BLaER1 treated with 17β-estradiol and CSF1 and Interleukin-3, amounts not matched to agents 10 nM and 100 nM (cell line): Measurements from ENCODE around the gene AOAH.
A peak's percentile ranks its signal among the peaks of the same experiment; 100 is the strongest.

Experiments
- H3K27ac ChIP-seq, 11 experiments: shearing (Covaris generic); formaldehyde crosslinking; 2 replicates each; pipeline ENCODE4 v1.8.1; 2022
- H3K27me3 ChIP-seq, 11 experiments: shearing (Covaris generic); formaldehyde crosslinking; 2 replicates each; pipeline ENCODE4 v1.8.1; 2022
- H3K36me3 ChIP-seq, 11 experiments: shearing (Covaris generic); formaldehyde crosslinking; 2 replicates each; pipeline ENCODE4 v1.8.1; 2022
- H3K4me1 ChIP-seq, 10 experiments: shearing (Covaris generic); formaldehyde crosslinking; 2 replicates each; pipeline ENCODE4 v1.8.1; 2022
- H3K4me2 ChIP-seq, 11 experiments: shearing (Covaris generic); formaldehyde crosslinking; 2 replicates each; pipeline ENCODE4 v1.8.1; 2022
- H3K4me3 ChIP-seq, 10 experiments: shearing (Covaris generic); formaldehyde crosslinking; 2 replicates each; pipeline ENCODE4 v1.8.1; 2022
- H3K9ac ChIP-seq, 11 experiments: shearing (Covaris generic); formaldehyde crosslinking; 2 replicates each; pipeline ENCODE4 v1.8.1; 2022
- H3K9me3 ChIP-seq, 11 experiments: shearing (Covaris generic); formaldehyde crosslinking; replicated peaks in 1 of 11; 2 replicates each; pipeline ENCODE4 v1.8.1; 2022
- H4K20me1 ChIP-seq, 11 experiments: shearing (Covaris generic); formaldehyde crosslinking; 2 replicates each; pipeline ENCODE4 v1.8.1; 2022
- Cebpa-rat ChIP-seq, 11 experiments: shearing (Covaris generic); IDR thresholded peaks; 2 replicates each; pipeline ENCODE4 v1.8.1; 2022

The AOAH gene

DNA sequence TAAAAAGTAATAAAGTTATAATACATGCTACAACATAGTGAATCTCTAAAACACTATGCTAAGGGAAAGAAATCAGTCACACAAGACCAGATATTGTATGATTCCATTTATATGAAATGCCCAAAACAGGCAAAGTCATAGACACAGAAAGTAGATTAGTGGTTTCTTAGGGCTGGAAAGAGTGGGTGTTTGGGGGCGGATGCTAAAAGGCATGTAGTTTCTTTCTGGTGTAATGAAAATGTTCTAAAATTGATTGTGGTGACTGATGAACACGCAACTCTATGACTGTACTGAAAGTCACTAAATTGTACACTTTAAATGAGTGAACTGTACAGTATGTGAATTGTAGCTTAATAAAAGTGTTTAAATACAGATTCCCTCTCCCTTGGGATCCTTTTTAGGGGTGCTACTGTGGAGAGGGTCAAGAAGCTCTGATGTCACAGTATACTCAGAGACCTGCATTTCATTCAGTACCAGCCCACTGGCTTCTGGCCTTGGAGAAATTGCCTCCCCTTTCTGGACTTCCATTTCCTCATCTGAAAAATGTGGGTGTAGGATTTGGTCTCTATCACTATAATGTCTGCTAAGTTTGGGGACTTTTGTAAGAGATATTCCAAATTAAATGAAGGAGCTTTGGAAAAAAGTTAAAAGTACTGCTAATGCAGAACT lies 46.4 kb downstream of the AOAH start:
- H3K36me3 ChIP-seq, result peaks cover 0 to 31% (median 0%) of the 10 kb centered on the region in 11 experiments; a peak in 3 of 22 replicates
- H3K9me3 ChIP-seq, result no peaks in the 10 kb centered on the region
- H3K4me1 ChIP-seq, result peaks cover 10 to 14% (median 13%) of the 10 kb centered on the region in 10 experiments
- H3K27ac ChIP-seq, result 0 out of 22 replicates have a peak overlapping the region, but pooled peaks of 1 of the 11 experiments have one; percentile 36
- no peak overlapping the region for H3K4me3 ChIP-seq
- peaks cover 0 to 7% (median 0%) of the 10 kb centered on the region in 11 experiments; a peak in 1 of 22 replicates for H4K20me1 ChIP-seq
- peak overlapping the region; percentile 10 to 66 (median 41); a peak in 19 of 22 replicates for H3K4me2 ChIP-seq
- H3K9ac ChIP-seq, result no peak overlapping the region
- no peak for TF ChIP-seq Cebpa-rat (IDR thresholded peaks at IDR 0.05)
- H3K27me3 ChIP-seq, result no peaks in the 10 kb centered on the region

DNA sequence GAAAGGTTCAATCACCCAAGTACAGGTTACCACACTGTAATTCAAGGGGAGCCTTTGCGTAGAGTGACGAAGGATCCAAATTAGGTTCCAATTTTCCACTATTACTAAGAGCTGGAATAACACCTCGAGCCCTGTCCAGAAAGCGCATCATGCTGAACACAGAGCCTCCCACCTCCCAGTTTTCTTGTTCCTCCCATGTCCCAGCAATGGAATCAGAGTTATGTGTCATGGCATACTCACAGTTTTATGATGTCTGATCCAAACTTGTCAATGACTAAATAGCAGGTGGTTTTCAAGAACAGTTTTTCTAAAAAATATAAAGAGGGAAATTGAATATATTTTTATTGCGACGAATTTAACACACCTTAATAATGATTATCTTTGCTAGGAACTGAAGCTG lies 50.6 kb downstream of the AOAH start:
- no peak overlapping the region for H3K9ac ChIP-seq
- H3K27me3 ChIP-seq, result no peaks in the 10 kb centered on the region
- no peak for TF ChIP-seq Cebpa-rat (IDR thresholded peaks at IDR 0.05)

DNA sequence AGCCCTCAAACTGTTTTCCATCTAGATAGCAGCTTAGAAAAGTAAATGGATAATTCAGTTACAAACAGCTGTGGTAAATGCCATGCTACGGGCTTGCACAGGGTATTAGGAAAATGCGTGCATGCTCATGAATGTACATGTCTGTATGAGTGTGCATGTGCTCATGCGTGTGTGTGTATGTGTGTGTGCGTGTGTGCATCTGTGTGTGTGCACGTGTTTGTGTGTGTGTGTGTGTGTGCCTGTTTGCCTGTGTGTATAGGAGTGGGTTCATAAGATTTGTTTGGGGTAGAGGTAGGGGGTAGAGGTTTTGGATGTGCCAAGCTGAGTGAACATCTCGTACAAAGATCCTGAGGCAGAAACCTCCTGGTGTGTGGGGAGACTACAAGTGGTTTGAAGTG lies 52.9 kb downstream of the AOAH start:
- Histone ChIP-seq H3K4me1 (no peaks in the 10 kb centered on the region), H3K4me3 (no peak overlapping the region), H3K27ac (no peak overlapping the region), H3K27me3 (no peaks in the 10 kb centered on the region), H3K4me2 (no peak overlapping the region), H3K9me3 (no peaks in the 10 kb centered on the region), H3K36me3 (peaks cover 0 to 38% (median 0%) of the 10 kb centered on the region in 11 experiments; a peak in 3 of 22 replicates), H4K20me1 (peaks cover 0 to 3% (median 0%) of the 10 kb centered on the region in 11 experiments; a peak in 1 of 22 replicates), H3K9ac (no peak overlapping the region)
- TF ChIP-seq Cebpa-rat (IDR thresholded peaks at IDR 0.05), result no peak

More for the DNA sequence above, 50.6 kb downstream of the AOAH start:
- Histone ChIP-seq H3K9me3 (no peaks in the 10 kb centered on the region), H3K27ac (no peak overlapping the region), H3K36me3 (peaks cover 0 to 38% (median 0%) of the 10 kb centered on the region in 11 experiments; a peak in 3 of 22 replicates), H4K20me1 (peaks cover 0 to 3% (median 0%) of the 10 kb centered on the region in 11 experiments; a peak in 1 of 22 replicates), H3K4me1 (peaks cover 9 to 13% (median 11%) of the 10 kb centered on the region in 10 experiments), H3K4me2 (no peak overlapping the region), H3K4me3 (no peak overlapping the region)

DNA sequence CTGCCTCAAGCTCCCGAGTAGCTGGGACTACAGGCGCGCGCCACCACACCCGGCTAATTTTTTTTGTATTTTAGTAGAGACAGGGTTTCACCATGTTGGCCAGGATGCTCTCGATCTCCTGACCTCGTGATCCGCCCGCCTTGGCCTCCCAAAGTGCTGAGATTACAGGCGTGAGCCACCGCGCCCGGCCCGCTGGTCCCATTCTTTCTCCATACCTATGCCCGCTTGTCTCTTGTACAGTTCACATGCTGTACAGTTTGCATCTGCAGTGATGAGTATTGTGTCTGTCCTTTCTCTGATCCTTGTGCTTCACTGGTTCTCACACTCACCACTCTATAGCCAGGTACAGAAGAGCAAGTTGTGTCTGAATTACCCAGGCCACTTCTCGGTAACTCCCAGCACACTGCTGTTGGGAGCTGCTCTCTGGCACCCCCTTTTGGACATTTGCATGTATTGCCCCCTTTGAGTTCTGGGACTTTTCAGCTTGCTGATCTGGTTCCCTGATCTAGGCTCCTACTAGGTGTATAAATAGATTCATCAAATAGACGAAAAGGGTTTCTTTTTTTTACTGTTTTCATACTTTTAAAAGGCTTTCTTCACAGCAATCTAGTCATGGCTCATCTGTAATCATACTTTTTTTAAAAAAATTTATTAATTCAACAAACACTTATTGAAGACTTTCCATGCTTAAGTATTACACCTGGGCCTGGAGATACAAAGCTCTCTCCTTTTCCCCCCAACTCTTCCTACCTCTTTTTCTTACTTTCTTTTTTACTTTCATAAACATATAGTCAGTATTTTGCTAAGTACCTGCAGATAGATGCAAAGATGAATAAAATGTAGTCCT lies 53.5 kb downstream of the AOAH start:
- H3K27ac ChIP-seq, result no peak overlapping the region
- H3K9me3 ChIP-seq, result no peaks in the 10 kb centered on the region

DNA sequence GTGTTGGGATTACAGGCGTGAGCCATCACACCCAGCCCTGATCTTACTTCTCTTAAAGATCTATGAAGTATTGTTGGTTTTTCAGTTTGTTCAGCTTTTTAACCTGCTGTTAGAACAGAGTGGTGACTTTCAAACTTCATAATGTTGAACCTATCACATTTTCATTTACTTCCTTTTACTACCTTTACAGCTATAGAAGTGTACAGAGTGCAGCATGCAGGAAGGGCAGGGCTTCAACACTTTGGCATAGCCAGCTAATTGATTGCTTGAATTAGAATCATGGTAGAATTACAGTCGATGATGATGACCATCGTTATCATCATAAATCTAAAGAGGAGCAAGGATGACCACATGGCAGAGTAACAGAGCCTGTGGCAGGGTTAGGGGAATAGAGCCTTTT lies 55.5 kb downstream of the AOAH start:
- H3K9ac ChIP-seq, result no peak overlapping the region
- H3K27me3 ChIP-seq, result no peaks in the 10 kb centered on the region
- H4K20me1 ChIP-seq, result peaks cover 0 to 3% (median 0%) of the 10 kb centered on the region in 11 experiments; a peak in 1 of 22 replicates
- H3K9me3 ChIP-seq, result 0 out of 22 replicates have a peak, but pooled peaks cover 0 to 3% (median 0%) of the 10 kb centered on the region in 11 experiments
- peaks cover 0 to 35% (median 0%) of the 10 kb centered on the region in 11 experiments; a peak in 3 of 22 replicates for H3K36me3 ChIP-seq
- no peak overlapping the region for H3K27ac ChIP-seq
- H3K4me1 ChIP-seq, result no peaks in the 10 kb centered on the region
- no peak overlapping the region for H3K4me3 ChIP-seq
- TF ChIP-seq Cebpa-rat (IDR thresholded peaks at IDR 0.05), result no peak
- H3K4me2 ChIP-seq, result no peak overlapping the region

More for the DNA sequence above, 53.5 kb downstream of the AOAH start:
- Histone ChIP-seq H3K9ac (no peak overlapping the region), H4K20me1 (no peaks in the 10 kb centered on the region; a peak in 1 of 22 replicates), H3K4me3 (no peak overlapping the region), H3K4me2 (no peak overlapping the region), H3K4me1 (no peaks in the 10 kb centered on the region), H3K27me3 (no peaks in the 10 kb centered on the region), H3K36me3 (peaks cover 0 to 38% (median 0%) of the 10 kb centered on the region in 11 experiments; a peak in 3 of 22 replicates)
- no peak for TF ChIP-seq Cebpa-rat (IDR thresholded peaks at IDR 0.05)

DNA sequence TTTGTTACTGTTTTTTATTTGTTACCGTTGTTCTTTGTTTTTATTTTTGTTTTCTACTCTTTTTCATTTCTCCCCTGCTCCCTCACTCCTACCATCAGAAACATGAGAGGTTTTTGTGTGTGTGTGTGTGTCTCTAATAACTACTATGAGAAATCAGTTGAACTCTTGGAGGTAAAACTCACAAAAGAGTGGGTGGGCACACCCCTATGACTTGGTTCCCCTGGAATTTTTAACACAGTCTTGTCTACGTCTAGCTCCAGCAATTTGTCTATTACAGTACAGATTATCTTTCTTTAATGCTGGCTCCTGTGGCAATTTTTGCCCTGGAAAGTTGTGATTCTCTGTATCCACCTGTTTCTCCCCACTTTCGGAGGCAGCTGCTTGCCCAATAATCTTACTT lies 56.2 kb downstream of the AOAH start:
- Histone ChIP-seq H3K4me3 (no peak overlapping the region), H3K27me3 (no peaks in the 10 kb centered on the region), H3K9ac (no peak overlapping the region), H4K20me1 (peaks cover 0 to 8% (median 0%) of the 10 kb centered on the region in 11 experiments; a peak in 1 of 22 replicates), H3K4me1 (no peaks in the 10 kb centered on the region), H3K9me3 (0 out of 22 replicates have a peak, but pooled peaks cover 0 to 3% (median 0%) of the 10 kb centered on the region in 11 experiments), H3K36me3 (peaks cover 0 to 28% (median 0%) of the 10 kb centered on the region in 11 experiments; a peak in 3 of 22 replicates), H3K27ac (no peak overlapping the region), H3K4me2 (no peak overlapping the region)
- TF ChIP-seq Cebpa-rat (IDR thresholded peaks at IDR 0.05), result no peak

DNA sequence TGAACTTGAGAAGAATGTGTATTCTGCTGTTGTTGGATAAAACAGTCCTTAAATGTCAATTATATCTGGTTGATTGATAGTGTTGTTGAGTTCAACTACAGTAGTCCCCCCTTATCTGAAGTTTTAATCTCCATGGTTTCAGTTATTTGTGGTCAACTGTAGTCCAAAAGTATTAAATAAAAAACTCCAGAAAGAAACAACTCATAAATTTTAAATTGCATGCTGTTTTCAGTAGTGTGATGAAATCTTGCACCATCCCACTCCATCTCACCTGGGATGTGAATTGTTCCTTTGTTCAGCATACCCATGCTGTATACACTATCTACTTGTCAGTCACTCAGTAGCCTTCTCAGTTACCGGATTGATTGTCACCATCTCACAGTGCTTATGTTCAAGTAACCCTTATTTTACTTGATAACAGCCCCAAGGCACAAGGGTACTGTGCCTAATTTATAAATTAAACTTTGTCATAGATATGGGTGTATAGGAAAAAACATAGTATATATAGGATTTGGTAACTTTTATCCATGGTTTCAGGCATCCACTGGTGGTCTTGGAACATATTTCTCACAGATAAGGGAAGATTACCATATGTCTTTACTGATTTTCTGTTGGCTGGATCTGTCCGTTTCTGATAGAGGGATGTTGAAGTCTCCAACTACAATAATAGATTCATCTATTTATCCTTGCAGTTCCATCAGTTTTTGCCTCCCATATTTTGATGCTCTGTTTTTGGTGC lies 57.1 kb downstream of the AOAH start:
- Histone ChIP-seq H3K9ac (no peak overlapping the region), H3K36me3 (peaks cover 0 to 23% (median 0%) of the 10 kb centered on the region in 11 experiments; a peak in 3 of 22 replicates), H3K9me3 (0 out of 22 replicates have a peak, but pooled peaks cover 0 to 3% (median 0%) of the 10 kb centered on the region in 11 experiments), H3K27ac (no peak overlapping the region), H3K27me3 (no peaks in the 10 kb centered on the region), H3K4me2 (no peak overlapping the region), H3K4me3 (no peak overlapping the region), H3K4me1 (no peaks in the 10 kb centered on the region), H4K20me1 (peaks cover 0 to 14% (median 0%) of the 10 kb centered on the region in 11 experiments; a peak in 1 of 22 replicates)
- no peak for TF ChIP-seq Cebpa-rat (IDR thresholded peaks at IDR 0.05)

DNA sequence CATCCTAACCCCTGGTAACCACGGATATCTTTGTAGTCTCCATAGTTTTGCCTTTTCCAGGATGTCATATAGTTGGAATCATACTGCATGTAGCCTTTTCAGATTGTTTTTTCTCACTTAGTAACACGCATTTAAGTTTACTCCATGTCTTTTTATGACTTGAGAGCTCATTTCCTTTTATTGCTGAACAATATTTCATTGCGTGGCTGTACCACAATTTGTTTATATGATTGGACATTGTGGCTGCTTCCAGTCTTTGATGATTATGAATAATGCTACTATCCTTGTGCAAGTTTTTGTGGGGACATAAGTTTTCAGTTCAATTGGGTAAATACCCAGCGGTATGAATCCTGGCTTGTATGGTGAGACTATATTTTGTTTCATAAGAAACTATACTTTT lies 60.8 kb downstream of the AOAH start:
- H3K9me3 ChIP-seq, result 0 out of 22 replicates have a peak, but pooled peaks cover 0 to 3% (median 0%) of the 10 kb centered on the region in 11 experiments
- H3K36me3 ChIP-seq, result peaks cover 0 to 15% (median 0%) of the 10 kb centered on the region in 11 experiments; a peak in 2 of 22 replicates
- peaks cover 0 to 21% (median 0%) of the 10 kb centered on the region in 11 experiments; a peak in 1 of 22 replicates for H4K20me1 ChIP-seq
- H3K9ac ChIP-seq, result no peak overlapping the region
- no peak overlapping the region for H3K4me2 ChIP-seq
- H3K27me3 ChIP-seq, result no peaks in the 10 kb centered on the region
- H3K4me3 ChIP-seq, result no peak overlapping the region
- no peak overlapping the region for H3K27ac ChIP-seq
- H3K4me1 ChIP-seq, result no peaks in the 10 kb centered on the region
- TF ChIP-seq Cebpa-rat (IDR thresholded peaks at IDR 0.05), result no peak
